Activated CD4-positive, CD25-positive, alpha-beta regulatory T cell treated with anti-CD3 and anti-CD28 coated beads, Interleukin-2, amount 50 U/mL, for 24 hours (primary cell): ENCODE data around the gene R3HCC1L.
A peak's percentile ranks its signal among the peaks of the same experiment; 100 is the strongest.
"Not testable (repeated sequence)": the region's sequence is repeated elsewhere in the genome, so short reads cannot be mapped to it uniquely, and the experiment has no call there.

Experiments
- ATAC-seq, 2 donors: fragments of 150-1000 bp; cut with Tn5 transposase; one replicate each; pipeline ENCODE4 v1.10.0; 2021; ENCODE audit warnings: mild to moderate bottlenecking in 1 of 2, moderate library complexity in 1 of 2

Gene R3HCC1L

DNA sequence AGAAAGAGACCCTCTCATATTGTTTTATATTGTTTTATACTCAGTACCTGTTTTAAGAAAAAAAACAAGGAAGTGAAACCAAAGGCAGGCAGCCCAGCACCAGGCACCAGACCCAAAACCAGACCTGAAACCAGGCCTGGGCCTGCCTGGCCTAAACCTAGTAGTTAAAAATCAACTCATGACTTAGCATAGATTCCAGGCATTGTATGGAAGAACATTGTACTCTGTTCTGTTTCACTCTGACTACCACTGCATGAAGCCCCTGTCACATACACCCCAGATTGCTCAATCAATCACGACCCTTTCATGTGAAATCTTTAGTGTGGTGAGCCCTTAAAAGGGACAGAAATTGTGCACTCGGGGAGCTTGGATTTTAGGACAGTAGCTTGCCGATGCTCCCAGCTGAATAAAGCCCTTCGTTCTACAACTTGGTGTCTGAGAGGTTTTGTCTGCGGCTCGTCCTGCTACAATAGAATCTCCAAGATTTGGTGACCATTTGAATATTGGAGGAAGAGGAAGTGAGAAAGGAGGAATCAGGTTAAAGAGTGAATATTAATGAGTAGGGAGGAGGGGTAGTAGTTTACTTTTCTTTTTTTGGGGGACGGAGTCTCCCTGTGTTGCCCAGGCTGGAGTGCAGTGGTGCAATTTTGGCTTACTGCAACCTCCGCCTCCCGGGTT is 1.2 kb upstream of the R3HCC1L start:
- ATAC-seq = not testable (repeated sequence)

DNA sequence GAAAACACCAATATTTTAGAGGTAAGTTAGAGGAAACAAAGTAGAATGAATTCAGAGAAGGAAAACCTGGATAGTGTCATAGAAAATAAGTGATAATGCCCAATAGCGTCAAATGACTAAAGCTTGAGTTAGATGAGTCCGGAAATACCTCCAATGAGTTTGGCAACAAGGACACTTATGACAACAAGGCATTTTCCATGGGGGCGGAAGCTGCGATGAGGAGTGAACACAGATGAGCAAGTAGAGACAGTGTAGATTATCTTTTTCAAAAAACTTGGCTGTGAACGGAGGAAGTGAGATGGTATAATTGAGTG is 383 bp upstream of the R3HCC1L start:
- peak; percentile 2 to 4 for ATAC-seq

- ATAC-seq = no peak
Observed at GRCh38 chr10:98135222-98135899, 904 bp downstream of the R3HCC1L start.

GRCh38 chr10:98136775-98137174 is 2.3 kb downstream of the R3HCC1L start:
- ATAC-seq = not testable (repeated sequence)

- no peak for ATAC-seq
Observed at GRCh38 chr10:98138031-98138430, 3.6 kb downstream of the R3HCC1L start.

- no peak for ATAC-seq
Observed at GRCh38 chr10:98139431-98139830, 5.0 kb downstream of the R3HCC1L start.

- ATAC-seq = peak; percentile 70 to 71
Observed at GRCh38 chr10:98141484-98142073, 7.1 kb downstream of the R3HCC1L start.

DNA sequence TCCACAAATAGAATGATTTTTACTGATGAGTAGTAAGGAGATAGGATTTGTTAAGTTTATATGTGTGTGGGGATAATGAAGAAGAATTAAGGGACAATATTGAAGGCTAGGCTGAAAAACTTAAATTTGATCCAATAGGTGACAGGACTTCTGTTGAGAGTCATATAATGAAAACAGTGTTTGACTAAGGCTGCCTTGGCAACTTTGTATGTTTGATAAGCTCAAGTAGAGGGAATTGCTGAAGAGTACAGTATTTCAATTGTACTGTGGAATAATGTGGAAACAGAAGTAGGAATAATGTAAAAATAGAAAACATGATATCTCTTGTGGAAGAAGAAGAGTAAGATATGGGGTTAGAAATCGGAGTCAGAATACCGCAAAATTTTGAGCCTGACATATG is 10.5 kb downstream of the R3HCC1L start:
- no peak for ATAC-seq

- ATAC-seq = no peak
Observed at GRCh38 chr10:98149858-98150257, 15.4 kb downstream of the R3HCC1L start.

DNA sequence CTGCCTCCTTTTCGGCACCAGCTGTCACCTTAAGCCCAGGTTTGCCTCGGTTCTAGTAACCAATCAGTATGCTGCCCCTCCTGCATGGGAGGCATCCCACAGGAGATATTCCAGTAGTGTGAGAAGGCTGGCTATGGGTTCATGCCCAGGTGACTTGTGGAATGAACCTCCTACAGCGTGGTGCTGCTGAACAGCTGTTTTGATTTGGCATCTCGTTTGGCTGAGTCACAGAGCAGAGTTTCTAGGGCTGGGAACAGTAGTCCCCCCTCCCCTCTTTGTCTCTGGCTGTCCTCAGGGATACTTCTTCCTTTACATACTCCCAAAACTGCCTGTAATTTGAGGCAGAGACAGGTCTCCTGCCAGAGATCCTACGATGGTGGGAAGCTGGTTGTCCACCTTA is 16.1 kb downstream of the R3HCC1L start:
- ATAC-seq = no peak

DNA sequence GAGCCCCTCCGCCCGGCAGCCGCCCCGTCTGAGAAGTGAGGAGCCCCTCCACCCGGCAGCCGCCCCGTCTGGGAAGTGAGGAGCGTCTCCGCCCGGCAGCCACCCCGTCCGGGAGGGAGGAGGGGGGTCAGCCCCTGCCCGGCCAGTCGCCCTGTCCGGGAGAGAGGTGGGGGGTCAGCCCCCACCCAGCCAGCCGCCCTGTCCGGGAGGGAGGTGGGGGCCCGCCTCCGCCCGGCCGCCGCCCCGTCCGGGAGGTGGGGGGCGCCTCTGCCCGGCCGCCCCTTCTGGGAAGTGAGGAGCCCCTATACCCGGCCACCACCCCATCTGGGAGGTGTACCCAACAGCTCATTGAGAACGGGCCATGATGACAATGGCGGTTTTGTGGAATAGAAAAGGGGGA is 18.3 kb downstream of the R3HCC1L start:
- not testable (repeated sequence) for ATAC-seq

DNA sequence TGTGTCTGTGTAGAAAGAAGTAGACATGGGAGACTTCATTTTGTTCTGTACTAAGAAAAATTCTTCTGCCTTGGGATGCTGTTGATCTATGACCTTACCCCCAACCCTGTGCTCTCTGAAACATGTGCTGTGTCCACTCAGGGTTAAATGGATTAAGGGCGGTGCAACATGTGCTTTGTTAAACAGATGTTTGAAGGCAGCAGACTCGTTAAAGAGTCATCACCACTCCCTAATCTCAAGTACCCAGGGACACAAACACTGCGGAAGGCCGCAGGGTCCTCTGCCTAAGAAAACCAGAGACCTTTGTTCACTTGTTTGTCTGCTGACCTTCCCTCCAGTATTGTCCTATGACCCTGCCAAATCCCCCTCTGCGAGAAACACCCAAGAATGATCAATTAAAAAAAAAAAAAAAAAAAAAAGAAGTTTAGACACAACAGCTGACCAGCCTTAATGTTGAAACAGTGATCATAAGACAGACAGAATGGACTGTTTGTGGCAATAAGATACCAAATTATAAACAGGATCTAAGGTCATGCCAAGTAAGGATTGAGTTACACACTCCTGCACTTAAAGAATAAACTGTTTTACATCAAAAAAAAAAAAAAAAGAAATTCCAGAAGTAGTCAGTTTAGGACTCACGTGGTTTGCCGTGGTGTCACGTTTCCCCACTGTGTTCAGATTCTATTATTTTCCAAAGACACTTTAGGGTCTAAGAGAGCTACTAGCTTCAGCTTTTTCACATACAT is 18.9 kb downstream of the R3HCC1L start:
- ATAC-seq = not testable (repeated sequence)

- ATAC-seq = no peak
Observed at GRCh38 chr10:98154076-98154475, 19.6 kb downstream of the R3HCC1L start.

GRCh38 chr10:98158576-98158975 is 24.1 kb downstream of the R3HCC1L start:
- no peak for ATAC-seq

DNA sequence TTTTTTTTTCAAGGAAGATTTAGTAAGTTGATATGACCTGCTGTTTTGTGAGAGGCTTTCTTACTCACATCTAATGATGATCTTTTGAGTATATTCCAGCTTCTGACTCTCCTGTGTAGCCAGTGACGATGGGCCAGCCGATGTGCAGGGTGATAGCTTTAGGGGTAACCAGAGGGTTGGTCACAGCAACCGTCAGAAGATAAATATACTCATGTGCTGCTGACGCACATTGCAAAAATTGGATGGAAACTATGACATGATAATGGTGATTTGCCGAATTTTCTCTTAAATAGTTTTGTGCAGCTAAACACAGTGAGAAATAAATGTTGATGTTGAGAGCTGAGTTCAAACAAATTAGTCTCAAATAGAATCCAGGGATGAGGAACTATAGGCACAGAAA is 29.5 kb downstream of the R3HCC1L start:
- no peak for ATAC-seq

- no peak for ATAC-seq
Observed at GRCh38 chr10:98167191-98167590, 32.7 kb downstream of the R3HCC1L start.

DNA sequence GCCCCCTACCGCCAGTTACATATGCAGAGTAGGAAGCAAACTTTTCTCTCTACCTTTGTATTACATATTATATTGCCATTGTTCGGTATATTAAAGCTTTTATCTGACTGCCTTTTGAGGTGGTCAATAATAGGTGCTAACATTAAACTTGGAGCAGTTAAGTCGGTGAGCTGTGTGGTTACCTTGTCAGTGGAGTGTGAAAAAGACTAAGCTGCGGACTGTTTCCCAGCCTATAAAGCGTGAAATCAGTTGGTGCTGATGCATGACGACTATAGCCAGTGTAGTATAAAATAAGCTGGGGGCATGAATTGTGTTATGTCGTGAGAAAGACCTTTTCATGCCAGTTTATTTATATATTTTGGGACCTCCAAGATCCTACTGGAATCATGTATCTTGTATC is 33.7 kb downstream of the R3HCC1L start:
- no peak for ATAC-seq

DNA sequence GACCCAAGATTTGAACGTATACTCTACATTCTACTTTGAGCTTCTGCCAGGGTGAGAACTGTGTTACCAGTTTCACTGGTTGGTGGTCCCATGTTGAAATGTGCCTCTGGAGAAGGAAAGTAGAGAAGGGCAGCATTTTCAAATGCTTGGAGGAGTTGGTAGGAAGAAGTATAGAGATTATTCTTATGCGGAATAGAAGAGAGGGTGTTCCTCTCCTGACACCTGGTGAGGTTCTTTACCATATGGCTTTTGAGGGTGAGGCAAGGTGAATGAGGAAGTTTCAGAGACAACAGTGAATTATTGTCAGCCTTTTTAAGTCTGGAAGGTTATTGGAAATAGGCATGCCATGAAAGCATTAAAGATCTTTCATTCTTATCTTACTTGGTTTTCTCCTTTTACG is 34.3 kb downstream of the R3HCC1L start:
- ATAC-seq = no peak

DNA sequence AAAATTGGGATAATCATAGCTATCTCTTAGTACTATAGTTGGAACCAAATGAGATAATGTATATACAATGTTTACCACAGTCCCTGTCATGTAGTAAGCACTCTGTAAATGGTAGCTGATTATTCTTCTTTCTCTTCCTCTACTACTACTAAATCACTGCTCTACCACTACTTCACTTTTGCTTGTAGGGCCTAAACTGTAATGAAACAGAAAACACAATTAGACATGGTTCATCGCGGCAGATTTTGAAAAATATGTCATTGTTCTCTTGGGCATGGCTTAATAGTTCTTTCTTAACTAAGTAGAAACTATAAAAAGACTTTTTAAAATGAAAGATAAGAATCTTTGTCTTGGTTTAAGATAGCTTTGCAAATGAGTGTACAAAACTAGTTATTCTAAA is 34.9 kb downstream of the R3HCC1L start:
- peak in 1 of 2 donors; percentile 17 for ATAC-seq

- ATAC-seq = peak in 1 of 2 donors; percentile 53
Observed at GRCh38 chr10:98170249-98171117, 36.0 kb downstream of the R3HCC1L start.

DNA sequence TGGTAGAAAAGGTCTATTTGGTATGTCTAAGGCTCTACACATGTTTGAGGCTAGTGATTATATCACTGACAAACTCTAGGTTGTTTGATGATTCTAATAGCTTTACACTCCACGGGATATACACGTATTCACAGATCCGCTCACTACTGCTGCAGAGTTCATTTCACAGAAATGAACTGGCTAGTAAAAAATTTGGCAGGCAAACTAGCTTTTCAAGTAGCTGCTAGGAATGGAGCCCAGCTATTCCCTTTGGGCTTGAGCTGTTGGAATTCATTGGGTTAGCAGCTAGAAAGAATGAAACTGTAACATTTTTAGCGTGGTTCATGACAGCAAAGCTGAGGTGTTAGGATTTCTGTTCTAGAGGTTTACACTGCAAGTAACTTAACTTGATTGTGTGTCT is 37.6 kb downstream of the R3HCC1L start:
- no peak for ATAC-seq

DNA sequence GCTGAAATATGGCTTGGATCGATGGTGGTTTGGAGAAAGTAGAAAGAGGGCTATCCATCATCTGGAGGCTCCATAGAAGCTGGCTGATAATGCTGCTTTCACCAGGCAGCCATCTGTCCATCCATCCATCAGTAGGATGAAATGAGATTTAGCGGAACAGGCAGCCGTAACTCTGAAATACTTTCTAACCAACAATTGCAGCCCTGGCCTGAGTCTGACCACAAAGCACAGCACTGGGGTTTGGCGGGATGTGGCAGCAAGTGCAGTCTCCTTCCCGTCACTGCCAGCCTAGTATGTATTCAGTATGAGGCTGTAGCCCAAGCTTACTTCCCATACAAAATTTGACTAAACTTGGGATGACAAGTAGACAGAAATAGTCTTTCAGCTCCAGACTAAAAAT is 38.0 kb downstream of the R3HCC1L start:
- ATAC-seq = no peak

- no peak for ATAC-seq
Observed at GRCh38 chr10:98173260-98173659, 38.8 kb downstream of the R3HCC1L start.
